Endodermal cell (in vitro differentiated cells): ENCODE data around the gene GTF2H1. TPM values are rescaled to one million over a fixed set of nuclear protein-coding genes. Genes with fewer than 3 reads are reported as not detected.

Source experiments
- DNase-seq: peaks from one replicate; pipeline ENCODE4 v3.0.0-alpha.2; 2017
- H3K27ac ChIP-seq: 2 replicates; pipeline ENCODE4 v1.5.1; 2013; ENCODE audit warnings: mild to moderate bottlenecking, low read depth, low read length, moderate library complexity
- H3K27me3 ChIP-seq: 2 replicates; pipeline ENCODE4 v1.6.1; 2013; ENCODE audit warnings: mild to moderate bottlenecking, low read length, moderate library complexity; ENCODE audit not compliant: insufficient read depth, control insufficient read depth, poor library complexity, severe bottlenecking
- H3K36me3 ChIP-seq: 2 replicates; pipeline ENCODE4 v1.7.0; 2013; ENCODE audit warnings: mild to moderate bottlenecking, low read length, moderate library complexity; ENCODE audit not compliant: control insufficient read depth, insufficient read depth
- H3K4me1 ChIP-seq: one replicate; pipeline ENCODE4 v1.7.0; 2013; ENCODE audit warnings: low read length; ENCODE audit not compliant: control insufficient read depth, insufficient read depth
- H3K4me3 ChIP-seq: 2 replicates; pipeline ENCODE4 v1.5.1; 2013; ENCODE audit warnings: mild to moderate bottlenecking, low read length, moderate library complexity
- H3K9ac ChIP-seq: 2 replicates; pipeline ENCODE4 v1.6.1; 2013; ENCODE audit warnings: mild to moderate bottlenecking, low read length, moderate library complexity; ENCODE audit not compliant: poor library complexity, severe bottlenecking; ENCODE audit errors: extremely low read depth
- H3K9me3 ChIP-seq: 2 replicates; pipeline ENCODE4 v1.6.1; 2013; ENCODE audit warnings: mild to moderate bottlenecking, low read length, moderate library complexity; ENCODE audit not compliant: control insufficient read depth
- H3K27ac Mint-ChIP-seq: 2 replicates; pipeline ENCODE4 v1.8.0; 2020; ENCODE audit warnings: mixed read lengths
- H3K27me3 Mint-ChIP-seq: 2 replicates; pipeline ENCODE4 v1.8.0; 2021; ENCODE audit warnings: mild to moderate bottlenecking, mixed read lengths; ENCODE audit not compliant: insufficient read depth
- H3K36me3 Mint-ChIP-seq: 2 replicates; pipeline ENCODE4 v1.8.0; 2020; ENCODE audit warnings: low read depth, mixed read lengths
- H3K4me1 Mint-ChIP-seq: 2 replicates; pipeline ENCODE4 v1.8.0; 2020; ENCODE audit warnings: mixed read lengths
- H3K4me3 Mint-ChIP-seq: 2 replicates; pipeline ENCODE4 v1.8.0; 2020; ENCODE audit warnings: mild to moderate bottlenecking, moderate library complexity, mixed read lengths
- H3K9me3 Mint-ChIP-seq: 2 replicates; pipeline ENCODE4 v1.8.0; 2020; ENCODE audit warnings: mild to moderate bottlenecking, mixed read lengths
- WGBS, 2 experiments: methylation state at CpG; one replicate each; pipeline versions ENCODE4 v1.1.5 to v1.1.7; 2013; ENCODE audit warnings: missing lambda C conversion rate in 2 of 2, mixed read lengths in 1 of 2; ENCODE audit not compliant: insufficient coverage in 1 of 2, insufficient read length in 1 of 2; 5-methylcytosine and 5-hydroxymethylcytosine counted together
- total RNA-seq, 2 donors: library from RNA; stranded (reverse); fragmentation: NEBNext Ultra II Directional in 1 of 2; extraction: Animal tissue kit (Norgen Biotek cat#: 25700) in 1 of 2; gene quantifications; 2 replicates in 1 of 2; 3 replicates in 1 of 2; pipeline ENCODE4 v1.2.1, GENCODE V29; 2021
- TF ChIP-seq, protein P1 (sequence below): fragments of 200-600 bp; sonication (generic); conservative IDR thresholded peaks from 2 replicates; pipeline ENCODE4 v1.5.0; 2021; ENCODE audit warnings: antibody characterized with exemption, mild to moderate bottlenecking

The GTF2H1 gene
- total RNA-seq, 2 donors from 2014 or later = 25.7 to 31.5 TPM

- H3K9me3 Mint-ChIP-seq = no peaks in the 10 kb centered on the region
- Histone ChIP-seq H3K27me3 (no peaks in the 10 kb centered on the region), H3K36me3 (peaks cover 85% of the 10 kb centered on the region), H3K27ac (no peak overlapping the region), H3K9me3 (no peaks in the 10 kb centered on the region), H3K4me1 (peaks cover 3% of the 10 kb centered on the region), H3K4me3 (no peak overlapping the region), H3K9ac (no peak overlapping the region)
- no peak overlapping the region for H3K4me3 Mint-ChIP-seq
- TF ChIP-seq, protein P1, sequence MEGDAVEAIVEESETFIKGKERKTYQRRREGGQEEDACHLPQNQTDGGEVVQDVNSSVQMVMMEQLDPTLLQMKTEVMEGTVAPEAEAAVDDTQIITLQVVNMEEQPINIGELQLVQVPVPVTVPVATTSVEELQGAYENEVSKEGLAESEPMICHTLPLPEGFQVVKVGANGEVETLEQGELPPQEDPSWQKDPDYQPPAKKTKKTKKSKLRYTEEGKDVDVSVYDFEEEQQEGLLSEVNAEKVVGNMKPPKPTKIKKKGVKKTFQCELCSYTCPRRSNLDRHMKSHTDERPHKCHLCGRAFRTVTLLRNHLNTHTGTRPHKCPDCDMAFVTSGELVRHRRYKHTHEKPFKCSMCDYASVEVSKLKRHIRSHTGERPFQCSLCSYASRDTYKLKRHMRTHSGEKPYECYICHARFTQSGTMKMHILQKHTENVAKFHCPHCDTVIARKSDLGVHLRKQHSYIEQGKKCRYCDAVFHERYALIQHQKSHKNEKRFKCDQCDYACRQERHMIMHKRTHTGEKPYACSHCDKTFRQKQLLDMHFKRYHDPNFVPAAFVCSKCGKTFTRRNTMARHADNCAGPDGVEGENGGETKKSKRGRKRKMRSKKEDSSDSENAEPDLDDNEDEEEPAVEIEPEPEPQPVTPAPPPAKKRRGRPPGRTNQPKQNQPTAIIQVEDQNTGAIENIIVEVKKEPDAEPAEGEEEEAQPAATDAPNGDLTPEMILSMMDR = no peak
- DNase-seq = no peak
- no peak overlapping the region for H3K27ac Mint-ChIP-seq
- no peaks in the 10 kb centered on the region for H3K27me3 Mint-ChIP-seq
- peaks cover 69% of the 10 kb centered on the region for H3K36me3 Mint-ChIP-seq
- no peaks in the 10 kb centered on the region for H3K4me1 Mint-ChIP-seq
Observed at GRCh38 chr11:18299721-18300120, 22.6 kb upstream of the GTF2H1 start.

DNA sequence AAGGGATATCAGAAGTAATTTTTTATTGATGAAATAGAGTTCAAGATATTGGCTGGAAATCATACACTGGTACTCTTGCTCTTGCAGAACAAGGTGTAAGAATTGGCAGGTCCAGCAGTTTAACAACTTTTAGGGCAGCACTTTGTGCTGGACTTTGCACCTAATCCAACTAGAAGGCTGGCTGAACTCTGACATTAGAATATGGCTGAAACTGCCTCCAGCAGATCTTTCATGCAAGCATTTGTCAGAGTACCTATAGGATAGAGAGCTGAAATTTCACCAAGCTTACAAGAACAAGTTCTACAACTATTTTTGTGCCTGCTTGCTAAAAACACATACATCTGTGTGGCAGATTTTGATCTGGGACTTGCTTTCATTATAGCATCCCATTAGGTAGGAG lies 17.6 kb upstream of the GTF2H1 start:
- no peak overlapping the region for H3K4me3 ChIP-seq
- Mint-ChIP-seq H3K27ac (no peak overlapping the region), H3K27me3 (no peaks in the 10 kb centered on the region), H3K9me3 (no peaks in the 10 kb centered on the region), H3K36me3 (peaks cover 72% of the 10 kb centered on the region), H3K4me1 (no peaks in the 10 kb centered on the region), H3K4me3 (no peak overlapping the region)
- TF ChIP-seq, protein P1 = no peak
- no peak for DNase-seq
- H3K36me3 ChIP-seq = peaks cover 91% of the 10 kb centered on the region
- no peaks in the 10 kb centered on the region for H3K9me3 ChIP-seq
- no peaks in the 10 kb centered on the region for H3K27me3 ChIP-seq
- no peak overlapping the region for H3K9ac ChIP-seq
- peaks cover 3% of the 10 kb centered on the region for H3K4me1 ChIP-seq
- H3K27ac ChIP-seq = no peak overlapping the region

GRCh38 chr11:18307461-18308139 lies 14.8 kb upstream of the GTF2H1 start:
- peaks cover 68% of the 10 kb centered on the region for H3K36me3 Mint-ChIP-seq
- Histone ChIP-seq H3K9me3 (no peaks in the 10 kb centered on the region), H3K4me3 (no peak overlapping the region), H3K27ac (no peak overlapping the region), H3K36me3 (peaks cover 92% of the 10 kb centered on the region), H3K9ac (no peak overlapping the region), H3K4me1 (peaks cover 3% of the 10 kb centered on the region), H3K27me3 (no peaks in the 10 kb centered on the region)
- H3K27me3 Mint-ChIP-seq = no peaks in the 10 kb centered on the region
- no peak overlapping the region for H3K4me3 Mint-ChIP-seq
- no peak overlapping the region for H3K27ac Mint-ChIP-seq
- TF ChIP-seq, protein P1 = no peak
- H3K4me1 Mint-ChIP-seq = peaks cover 11% of the 10 kb centered on the region
- no peak for DNase-seq
- no peaks in the 10 kb centered on the region for H3K9me3 Mint-ChIP-seq
- WGBS, 2 experiments = 87 to 100% methylated on average over 1 to 2 of the region's 2 CpGs
